ENCODE measurements around the gene GARIN5A. TPM values are rescaled to one million over a fixed set of nuclear protein-coding genes. Genes with fewer than 3 reads are reported as not detected.

GARIN5A gene
- total RNA-seq, 2 experiments from 2014 or later, result 0.50 to 0.57 TPM

Other genes with a start within 250 kb of the GARIN5A start
- gene KCNC3, start 147.5 kb downstream of the GARIN5A start, total RNA-seq, result 1 to 10 TPM; 1.1 to 1.4 TPM
- 1 to 10 TPM; 4.8 to 5.4 TPM for gene NAPSA, start 111.2 kb downstream of the GARIN5A start, total RNA-seq
- 10 to 100 TPM; 81.6 to 82.8 TPM for gene NR1H2, start 100.4 kb downstream of the GARIN5A start, total RNA-seq
- 100 to 1,000 TPM; 131 to 143 TPM for gene POLD1, start 92.5 kb downstream of the GARIN5A start, total RNA-seq
- under 1 TPM in 1 of 2 experiments, not detected in 1; 0.42 TPM for gene SPIB, start 57.9 kb downstream of the GARIN5A start, total RNA-seq
- gene MYBPC2, start 44.0 kb downstream of the GARIN5A start, total RNA-seq, result under 1 TPM in 1 of 2 experiments, not detected in 1; 0.14 TPM
- gene EMC10, start 341 bp downstream of the GARIN5A start, total RNA-seq, result 10 to 100 TPM; 56.0 to 60.7 TPM
- gene JOSD2, start 34.3 kb upstream of the GARIN5A start, total RNA-seq, result 10 to 100 TPM; 31.5 to 37.3 TPM
- gene ASPDH, start 37.1 kb upstream of the GARIN5A start, total RNA-seq, result not detected
- gene LRRC4B, start 91.6 kb upstream of the GARIN5A start, total RNA-seq, result not detected
- gene SYT3, start 163.0 kb upstream of the GARIN5A start, total RNA-seq, result under 1 TPM; 0.17 TPM
- 1 to 10 TPM in 1 of 2 experiments, under 1 TPM in 1; 0.75 to 2.0 TPM for gene C19orf81, start 172.6 kb upstream of the GARIN5A start, total RNA-seq
- not detected for gene SHANK1, start 243.0 kb upstream of the GARIN5A start, total RNA-seq
- 1 to 10 TPM; 2.4 to 2.7 TPM for gene CLEC11A, start 246.5 kb upstream of the GARIN5A start, total RNA-seq